ENCODE data around the gene PPIB.
A peak's percentile ranks its signal among the peaks of the same experiment; 100 is the strongest.

The PPIB gene

GRCh38 chr15:64158363-64159134, 4.3 kb downstream of the PPIB start:
- no peak for DNase-seq (ENCODE audit: low spot score)

GRCh38 chr15:64157599-64158125, 5.2 kb downstream of the PPIB start:
- no peak for DNase-seq (ENCODE audit: low spot score)

- no peak for DNase-seq (ENCODE audit: low spot score)
Measured at GRCh38 chr15:64156652-64157331, 6.0 kb downstream of the PPIB start.

GRCh38 chr15:64155802-64156651, 6.8 kb downstream of the PPIB start:
- DNase-seq (ENCODE audit: low spot score) = no peak

GRCh38 chr15:64153480-64154367, 9.1 kb downstream of the PPIB start:
- DNase-seq (ENCODE audit: low spot score) = peak; percentile 81

GRCh38 chr15:64152507-64153387, 10.1 kb downstream of the PPIB start:
- DNase-seq (ENCODE audit: low spot score) = no peak

GRCh38 chr15:64151727-64152506, 10.9 kb downstream of the PPIB start, which contains the start of gene SNX22:
TSS of gene SNX22 (plus strand) at chr15:64151731. CDS start at chr15:64151776, 45 bp downstream.
- DNase-seq (ENCODE audit: low spot score) = no peak

- DNase-seq (ENCODE audit: low spot score) = no peak
Measured at GRCh38 chr15:64149893-64150578, 12.8 kb downstream of the PPIB start.

GRCh38 chr15:64149424-64149823, 13.4 kb downstream of the PPIB start:
- DNase-seq (ENCODE audit: low spot score) = no peak

GRCh38 chr15:64148581-64148980, 14.2 kb downstream of the PPIB start:
- DNase-seq (ENCODE audit: low spot score) = no peak

GRCh38 chr15:64148168-64148567, 14.7 kb downstream of the PPIB start:
- no peak for DNase-seq (ENCODE audit: low spot score)

- DNase-seq (ENCODE audit: low spot score) = no peak
Measured at GRCh38 chr15:64146885-64147681, 15.7 kb downstream of the PPIB start.

- DNase-seq (ENCODE audit: low spot score) = no peak
Measured at GRCh38 chr15:64146520-64146884, 16.3 kb downstream of the PPIB start.

GRCh38 chr15:64146041-64146440, 16.8 kb downstream of the PPIB start:
- DNase-seq (ENCODE audit: low spot score) = no peak

GRCh38 chr15:64144565-64145281, 18.1 kb downstream of the PPIB start:
- DNase-seq (ENCODE audit: low spot score) = no peak

GRCh38 chr15:64144192-64144564, 18.6 kb downstream of the PPIB start:
- no peak for DNase-seq (ENCODE audit: low spot score)

- DNase-seq (ENCODE audit: low spot score) = no peak
Measured at GRCh38 chr15:64143276-64143675, 19.5 kb downstream of the PPIB start.

Measured in kidney capillary endothelial cell (primary cell).